Measurements from ENCODE around the gene FAF1.
"Not testable (repeated sequence)": the region's sequence is repeated elsewhere in the genome, so short reads cannot be mapped to it uniquely, and the experiment has no call there.

FAF1 gene

GRCh38 chr1:50959913-50960844, at the start of gene FAF1:
TSS of gene FAF1 (minus strand) at chr1:50960267. CDS start at chr1:50959811, 456 bp downstream.
- DNase-seq: peak; percentile 96
- peak; percentile 95 for ATAC-seq

DNA sequence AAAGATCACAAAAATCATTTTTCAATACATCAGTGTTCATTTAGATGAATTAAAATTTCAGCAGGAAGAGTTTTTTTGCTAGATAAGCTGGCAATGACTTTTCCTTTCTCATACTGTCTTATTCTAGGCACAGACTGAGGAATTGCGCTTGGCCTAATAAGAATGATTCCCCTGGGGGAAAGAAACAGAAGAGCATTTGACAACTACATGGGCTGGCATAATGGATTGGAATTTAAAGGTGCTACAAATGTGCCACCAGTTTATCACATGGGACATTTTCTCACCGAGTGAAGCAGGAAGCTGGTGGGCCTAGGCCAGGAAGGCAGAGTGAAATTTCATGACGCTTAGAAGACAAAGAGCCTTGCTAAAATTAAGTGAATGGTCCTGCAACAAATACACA, 49.3 kb upstream of the FAF1 start:
- ATAC-seq (no peak), DNase-seq (no peak)

DNA sequence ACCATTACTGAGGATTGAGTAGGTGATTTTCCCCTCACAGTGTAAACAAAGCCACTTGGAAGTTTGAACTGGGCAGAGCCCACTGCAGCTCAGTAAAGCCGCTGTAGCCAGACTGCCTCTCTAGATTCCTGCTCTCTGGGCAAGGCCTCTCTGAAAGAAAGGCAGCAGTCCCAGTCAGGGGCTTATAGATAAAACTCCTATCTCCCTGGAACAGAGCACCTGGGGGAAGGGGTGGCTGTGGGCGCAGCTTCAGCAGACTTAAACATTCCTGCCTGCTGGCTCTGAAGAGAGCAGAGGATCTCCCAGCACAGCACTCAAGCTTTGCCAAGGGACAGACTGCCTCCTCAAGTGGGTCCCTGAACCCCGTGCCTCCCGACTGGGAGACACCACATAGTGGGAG, 45.5 kb upstream of the FAF1 start:
- DNase-seq, ATAC-seq: not testable (repeated sequence)

DNA sequence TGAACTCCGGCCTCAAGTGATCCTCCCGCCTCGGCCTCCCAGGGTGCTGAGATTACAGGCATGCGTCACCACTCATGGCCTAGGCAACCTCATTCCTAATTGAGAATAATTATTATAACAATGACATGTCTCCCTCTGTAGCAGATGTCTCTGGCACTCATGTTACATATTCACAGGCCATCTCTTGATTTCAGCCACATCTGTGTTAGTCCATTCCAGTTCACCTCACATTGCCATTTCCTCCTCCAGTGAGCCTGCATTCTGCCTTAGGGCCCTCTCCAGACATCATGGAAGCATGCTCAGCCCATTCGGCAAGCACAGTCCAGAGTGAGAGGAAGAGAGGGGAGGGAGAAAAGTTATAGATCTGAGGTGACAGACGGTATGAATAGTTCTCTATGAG, 42.4 kb upstream of the FAF1 start:
- DNase-seq: no peak
- ATAC-seq: no peak

DNA sequence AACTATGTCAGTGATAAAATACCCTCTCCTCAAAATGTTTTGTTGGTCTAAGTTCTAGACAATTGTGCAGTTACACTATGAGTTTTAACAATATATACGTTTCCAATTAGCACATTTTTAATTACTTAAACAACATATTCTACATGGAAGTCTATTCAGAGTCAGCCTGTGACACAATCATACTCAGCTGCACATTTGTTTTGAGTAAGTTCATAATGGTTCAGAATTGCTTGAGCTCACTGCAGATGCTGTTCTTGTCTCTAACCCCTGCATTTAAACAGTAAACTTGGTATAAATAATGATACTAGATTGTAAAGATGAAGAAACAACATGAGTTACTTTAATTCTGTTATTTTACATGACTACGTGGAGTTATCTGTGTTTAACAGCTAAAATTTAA, 40.6 kb upstream of the FAF1 start:
- no peak for ATAC-seq

DNA sequence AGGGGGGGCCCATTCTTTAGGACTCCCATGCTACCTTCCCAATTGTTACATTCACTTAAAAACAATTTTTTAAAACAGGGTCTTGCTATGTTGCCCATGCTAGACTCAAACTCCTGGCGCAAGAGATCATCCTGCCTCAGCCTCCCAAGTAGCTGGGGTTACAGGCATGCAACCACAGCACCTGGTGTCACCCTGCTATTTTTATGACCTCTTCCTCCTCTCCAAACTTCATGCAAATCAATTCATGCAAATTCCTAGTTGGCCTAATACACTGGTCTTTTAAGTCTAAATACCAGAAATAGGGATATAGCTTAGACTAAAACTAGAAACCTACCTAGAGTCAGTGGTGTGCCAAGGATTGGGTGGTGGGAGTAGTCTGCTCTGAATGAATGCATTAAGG, 40.1 kb upstream of the FAF1 start:
- ATAC-seq: no peak
- no peak for DNase-seq

More for the DNA sequence above, 40.6 kb upstream of the FAF1 start:
- DNase-seq: no peak

DNA sequence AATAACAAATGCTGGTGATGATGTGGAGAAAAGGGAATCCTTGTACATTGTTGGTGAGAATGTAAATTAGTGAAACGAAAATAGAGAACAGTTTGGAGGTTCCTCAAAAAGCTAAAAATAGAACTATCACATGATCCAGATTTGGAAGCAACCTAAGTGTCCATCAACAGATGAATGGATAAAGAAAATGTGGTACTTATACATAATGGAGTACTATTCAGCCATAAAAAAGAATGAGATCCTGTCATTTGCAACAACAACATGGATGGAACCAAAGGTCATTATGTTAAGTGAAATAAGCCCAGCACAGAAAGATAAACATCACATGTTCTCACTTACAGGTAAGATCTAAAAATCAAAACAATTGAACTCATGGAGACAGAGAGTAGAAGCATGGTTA, 39.3 kb upstream of the FAF1 start:
- not testable (repeated sequence) for ATAC-seq, DNase-seq

- no peak for DNase-seq
- no peak for ATAC-seq
Observed at GRCh38 chr1:50996083-50996482, 36.0 kb upstream of the FAF1 start.

GRCh38 chr1:50995651-50996050, 35.6 kb upstream of the FAF1 start:
- no peak for DNase-seq
- ATAC-seq: no peak

GRCh38 chr1:50994997-50995396, 34.9 kb upstream of the FAF1 start:
- ATAC-seq: no peak
- no peak for DNase-seq

GRCh38 chr1:50993645-50994044, 33.6 kb upstream of the FAF1 start:
- DNase-seq: no peak
- no peak for ATAC-seq

GRCh38 chr1:50992532-50993318, 32.7 kb upstream of the FAF1 start:
- no peak for DNase-seq
- no peak for ATAC-seq

DNA sequence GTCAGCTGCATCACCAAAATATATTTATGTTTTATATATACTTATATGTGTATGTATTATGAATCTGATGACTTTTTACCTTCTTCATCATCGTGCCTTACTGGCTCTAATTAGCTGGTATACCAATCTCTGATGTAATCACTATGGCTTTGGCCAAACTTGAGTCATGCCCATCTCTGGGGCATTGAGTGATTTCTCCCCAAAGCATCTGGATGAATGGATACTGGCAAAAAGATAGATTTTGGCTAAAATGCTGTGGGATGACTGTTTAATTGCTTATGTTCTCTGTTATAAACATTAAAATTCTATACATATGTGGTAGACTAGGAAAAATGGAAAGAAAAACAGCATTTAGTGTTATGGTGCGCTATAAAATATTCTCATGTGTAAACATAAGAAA, 29.6 kb upstream of the FAF1 start:
- DNase-seq (no peak), ATAC-seq (no peak)

DNA sequence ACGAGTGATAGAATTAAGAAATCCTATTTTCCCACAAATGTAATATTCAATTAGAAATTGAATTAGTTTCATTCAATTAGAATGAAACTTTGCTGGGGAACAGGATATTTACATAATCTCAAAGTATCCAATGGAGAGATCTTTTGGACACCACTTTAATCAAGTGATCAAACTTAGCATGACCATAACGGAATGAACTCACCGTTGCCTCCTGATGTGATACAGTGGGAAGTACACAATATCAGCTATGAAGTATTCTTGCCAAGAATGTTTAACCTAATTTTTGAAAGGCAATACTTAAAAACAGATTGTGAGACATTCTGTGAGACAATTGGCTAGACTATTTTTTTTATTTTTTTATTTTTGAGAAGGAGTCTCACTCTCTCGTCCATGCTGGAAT, 26.6 kb upstream of the FAF1 start:
- DNase-seq (no peak), ATAC-seq (no peak)

DNA sequence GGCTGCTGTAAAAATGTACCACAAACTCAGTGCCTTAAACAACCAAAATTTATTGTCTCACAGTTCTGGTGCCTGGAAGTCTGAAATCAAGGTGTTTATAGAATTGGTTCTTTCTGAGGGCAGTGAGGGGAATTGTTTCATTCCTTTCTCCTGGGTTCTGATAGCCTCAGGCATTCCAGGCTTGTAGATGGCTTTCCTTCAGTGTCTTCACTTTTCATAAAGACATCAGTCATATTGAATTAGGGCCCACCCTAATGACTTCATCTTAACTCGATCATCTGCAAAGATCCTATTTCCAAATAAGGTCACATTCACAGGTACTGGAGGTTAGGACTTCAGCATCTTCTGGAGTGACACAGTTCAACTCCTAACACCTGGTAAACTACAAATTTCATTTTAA, 25.0 kb upstream of the FAF1 start:
- ATAC-seq: no peak
- no peak for DNase-seq

GRCh38 chr1:50983219-50983802, 23.2 kb upstream of the FAF1 start:
- no peak for DNase-seq
- ATAC-seq: no peak

- ATAC-seq: no peak
- no peak for DNase-seq
Observed at GRCh38 chr1:50982611-50983010, 22.5 kb upstream of the FAF1 start.

DNA sequence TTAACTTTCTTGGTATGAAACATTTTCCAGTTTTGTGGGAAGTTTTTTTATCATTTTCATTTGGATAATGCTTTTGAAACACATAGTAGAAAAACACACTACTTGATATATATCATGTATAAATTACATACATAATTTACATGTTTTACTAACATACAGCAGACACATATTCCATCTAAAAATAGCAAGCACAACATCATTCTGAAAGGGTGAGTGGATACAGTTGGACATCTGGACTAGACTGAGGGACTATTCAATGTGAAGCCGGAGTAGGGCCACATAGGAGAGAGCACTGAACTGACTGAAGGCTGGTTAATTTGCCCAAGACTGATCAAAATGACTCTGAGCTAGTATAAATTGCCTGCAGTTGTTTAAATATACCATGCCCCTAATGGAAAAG, 21.7 kb upstream of the FAF1 start:
- ATAC-seq (no peak), DNase-seq (no peak)

DNA sequence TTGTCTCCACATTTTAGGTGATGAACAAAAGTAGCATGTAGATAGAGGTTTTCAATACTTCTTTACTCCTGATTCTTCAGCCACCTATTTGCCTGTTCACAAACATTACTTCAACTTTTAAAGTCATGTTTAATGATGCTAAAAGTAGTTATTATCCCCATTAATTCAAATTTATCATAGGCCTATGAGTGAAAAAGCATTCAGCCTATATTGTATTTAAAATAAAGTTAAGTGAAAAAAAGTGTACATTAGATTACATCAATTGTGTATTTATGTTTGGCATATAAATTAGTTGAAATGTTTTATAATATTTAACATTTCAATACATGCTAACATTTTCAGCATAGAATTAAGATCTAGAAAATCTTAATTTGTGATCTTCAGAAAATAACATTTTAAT, 20.4 kb upstream of the FAF1 start:
- ATAC-seq (no peak), DNase-seq (no peak)

- no peak for ATAC-seq
- DNase-seq: no peak
Observed at GRCh38 chr1:50979937-50980336, 19.9 kb upstream of the FAF1 start.

DNA sequence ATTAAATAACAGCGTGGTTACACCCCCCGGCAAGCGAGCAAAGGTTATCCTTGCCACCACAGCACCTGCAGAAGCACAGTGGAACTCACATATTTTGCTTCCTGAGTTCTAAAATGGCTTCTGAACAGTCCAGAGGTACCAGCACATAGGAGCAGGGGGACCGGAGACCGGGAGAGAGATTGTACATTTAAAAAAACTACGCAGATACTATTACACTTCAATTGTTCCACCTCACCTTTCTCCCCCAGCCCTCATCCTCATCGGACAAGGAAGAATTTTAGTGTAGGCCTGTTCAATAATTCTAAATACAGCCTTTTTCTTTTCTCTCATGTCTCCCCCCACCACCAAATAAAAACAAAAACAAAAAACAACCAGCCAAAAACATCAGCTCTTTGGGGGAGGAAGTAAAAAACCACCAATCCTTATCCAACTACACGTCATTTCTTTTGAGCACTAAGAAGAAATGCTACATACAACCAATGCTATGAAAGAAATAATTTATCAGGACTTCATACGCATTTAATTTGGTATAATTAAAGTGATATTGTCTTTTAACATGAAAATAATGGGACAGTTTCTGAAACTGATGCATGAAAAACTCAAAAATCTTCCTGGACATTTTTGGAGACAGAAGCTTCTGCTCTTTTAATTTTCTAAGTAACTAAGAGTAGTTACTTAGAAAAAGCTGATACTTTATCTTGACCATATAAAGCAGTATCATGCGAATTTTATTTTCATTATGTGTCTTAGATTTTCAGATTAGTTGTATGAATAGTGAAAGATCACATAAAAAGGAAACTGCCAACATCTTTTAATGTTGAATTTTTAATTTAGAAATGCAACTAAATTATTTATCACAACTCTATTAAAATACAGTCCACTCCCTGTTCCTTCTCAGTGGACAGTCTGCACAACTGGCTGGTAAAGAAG, 19.1 kb upstream of the FAF1 start:
- DNase-seq (no peak), ATAC-seq (no peak)
